Fibroblast of lung (primary cell): Measurements from ENCODE around the gene TMEM134. TPM values are rescaled to one million over a fixed set of nuclear protein-coding genes. Genes with fewer than 3 reads are reported as not detected.

ENCODE experiments used
- DNase-seq, 2 donors: peaks; one replicate each; pipeline versions ENCODE4 v3.0.0 to v3.0.0-alpha.2; 2010; ENCODE audit warnings: low read depth in 2 of 2
- H2AFZ ChIP-seq: 2 replicates; pipeline ENCODE4 v1.5.1; 2012; ENCODE audit warnings: low read length, control low read depth, inconsistent platforms
- H3K27ac ChIP-seq: 2 replicates; pipeline ENCODE4 v1.5.1; 2011; ENCODE audit warnings: low read length, control low read depth; ENCODE audit not compliant: insufficient read depth
- H3K27me3 ChIP-seq: 2 replicates; pipeline ENCODE4 v1.5.1; 2011; ENCODE audit warnings: mild to moderate bottlenecking, low read length; ENCODE audit not compliant: control insufficient read depth, insufficient read depth
- H3K36me3 ChIP-seq: 2 replicates; pipeline ENCODE4 v1.5.1; 2011; ENCODE audit warnings: low read length; ENCODE audit not compliant: control insufficient read depth, insufficient read depth
- H3K4me1 ChIP-seq: 2 replicates; pipeline ENCODE4 v1.5.1; 2011; ENCODE audit warnings: low read length; ENCODE audit not compliant: control insufficient read depth, insufficient read depth; ENCODE audit errors: extremely low read depth
- H3K4me2 ChIP-seq: 2 replicates; pipeline ENCODE4 v1.5.1; 2011; ENCODE audit warnings: low read length, control low read depth; ENCODE audit not compliant: insufficient read depth; ENCODE audit errors: extremely low read depth
- H3K4me3 ChIP-seq, 4 experiments: fragments of 200-600 bp in 1 of 4; sonication (generic) in 1 of 4; replicated peaks in 1 of 4; 2 replicates each; pipeline ENCODE4 v1.5.1; 2011 to 2016; ENCODE audit warnings: low read length in 4 of 4, low read depth in 3 of 4, mild to moderate bottlenecking in 3 of 4, control low read depth in 2 of 4, inconsistent platforms in 1 of 4, mixed read lengths in 1 of 4; ENCODE audit not compliant: insufficient read depth in 1 of 4; ENCODE audit errors: control extremely low read depth in 1 of 4
- H3K79me2 ChIP-seq: 2 replicates; pipeline ENCODE4 v1.5.1; 2012; ENCODE audit warnings: mild to moderate bottlenecking, low read length, inconsistent platforms; ENCODE audit not compliant: control insufficient read depth, insufficient read depth
- H3K9ac ChIP-seq: 2 replicates; pipeline ENCODE4 v1.5.1; 2011; ENCODE audit warnings: mild to moderate bottlenecking, low read length, control low read depth; ENCODE audit not compliant: insufficient read depth
- H3K9me3 ChIP-seq: 2 replicates; pipeline ENCODE4 v1.5.1; 2012; ENCODE audit warnings: low read depth, low read length; ENCODE audit not compliant: control insufficient read depth, insufficient read depth
- H4K20me1 ChIP-seq: 2 replicates; pipeline ENCODE4 v1.5.1; 2011; ENCODE audit warnings: low read length; ENCODE audit not compliant: control insufficient read depth, insufficient read depth; ENCODE audit errors: extremely low read depth
- CTCF ChIP-seq, 2 donors: IDR thresholded peaks in 1 of 2; conservative IDR thresholded peaks in 1 of 2; 1 replicate in 1 of 2; 2 replicates in 1 of 2; pipeline ENCODE4 v1.5.1; 2011 to 2012; ENCODE audit warnings: low read length in 2 of 2, control low read depth in 1 of 2, inconsistent platforms in 1 of 2, low read depth in 1 of 2, mild to moderate bottlenecking in 1 of 2
- EZH2 ChIP-seq: IDR thresholded peaks from 2 replicates; pipeline ENCODE4 v1.5.1; 2012; ENCODE audit warnings: low read length, control low read depth, mild to moderate bottlenecking; ENCODE audit errors: missing control alignments
- polyA plus RNA-seq, 2 donors: library from polyadenylated mRNA; depleted of rRNA in 1 of 2; stranded (reverse) in 1 of 2; unstranded in 1 of 2; fragments of >200 nt; gene quantifications; 2 replicates each; pipeline ENCODE4 v1.2.1, GENCODE V29; 2011 to 2012; ENCODE audit warnings: missing spikeins in 1 of 2
- total RNA-seq: library from RNA; depleted of rRNA; stranded (reverse); fragments of >200 nt; gene quantifications from 2 replicates; pipeline ENCODE4 v1.2.1, GENCODE V29; 2014

The TMEM134 gene
- total and polyA plus RNA-seq, 2 donors (not counting 1 experiment from before 2014, with no cell fraction given), result 11.2 to 22.0 TPM

DNA sequence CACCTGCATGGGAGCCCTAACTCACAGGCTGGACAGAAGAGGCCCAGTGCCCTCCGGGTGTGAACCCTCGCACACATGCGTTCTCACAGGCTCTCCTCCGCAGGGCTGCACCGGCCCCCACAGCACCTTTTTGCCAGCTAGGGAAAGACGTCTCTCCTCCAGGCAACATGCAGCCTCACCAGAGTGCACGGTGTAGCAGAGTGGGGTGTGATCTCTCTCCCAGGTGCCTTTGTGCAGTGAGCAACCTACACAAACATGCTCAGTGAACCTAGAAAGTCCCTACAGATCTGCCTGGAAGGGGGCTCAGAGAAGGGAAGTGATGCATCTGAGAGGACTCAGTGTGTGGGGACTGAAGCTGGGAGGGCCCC, 57.3 kb downstream of the TMEM134 start:
- no peak overlapping the region for H3K4me2 ChIP-seq
- TF ChIP-seq EZH2, result no peak
- TF ChIP-seq CTCF (conservative IDR thresholded peaks at IDR 0.05 in 1 of 2, IDR thresholded peaks at IDR 0.05 in 1 of 2; ENCODE audit: low read depth in 1 of 2, low read length in 2 of 2), result no peak
- H2AFZ ChIP-seq, result no peak overlapping the region
- no peak overlapping the region for H3K9ac ChIP-seq
- no peaks in the 10 kb centered on the region for H3K4me1 ChIP-seq
- H3K9me3 ChIP-seq, result no peaks in the 10 kb centered on the region
- H3K79me2 ChIP-seq, result no peaks in the 10 kb centered on the region
- no peak overlapping the region for H3K27ac ChIP-seq
- no peak overlapping the region for H3K4me3 ChIP-seq
- H4K20me1 ChIP-seq, result no peaks in the 10 kb centered on the region
- DNase-seq, result no peak
- peaks cover 33% of the 10 kb centered on the region for H3K27me3 ChIP-seq
- no peaks in the 10 kb centered on the region for H3K36me3 ChIP-seq

Other genes starting within 250 kb of the TMEM134 start
- 21.6 and 28.9 TPM in 2 replicates for gene GRK2, start 202.8 kb downstream of the TMEM134 start, total RNA-seq
- gene GRK2, start 202.8 kb downstream of the TMEM134 start, polyA plus RNA-seq, result 20.1 and 26.3 TPM in 2 replicates
- 31.8 and 45.4 TPM in 2 replicates for gene ANKRD13D, start 179.9 kb downstream of the TMEM134 start, total RNA-seq
- gene ANKRD13D, start 179.9 kb downstream of the TMEM134 start, polyA plus RNA-seq, result 11.5 and 12.9 TPM in 2 replicates
- gene SSH3, start 165.7 kb downstream of the TMEM134 start, total RNA-seq, result 11.3 and 15.7 TPM in 2 replicates
- gene SSH3, start 165.7 kb downstream of the TMEM134 start, polyA plus RNA-seq, result 6.9 and 7.5 TPM in 2 replicates
- 28.5 and 32.4 TPM in 2 replicates for gene POLD4, start 115.7 kb downstream of the TMEM134 start, total RNA-seq
- 33.3 and 36.3 TPM in 2 replicates for gene POLD4, start 115.7 kb downstream of the TMEM134 start, polyA plus RNA-seq
- gene CLCF1, start 95.7 kb downstream of the TMEM134 start, total RNA-seq, result 2.3 and 3.6 TPM in 2 replicates
- gene CLCF1, start 95.7 kb downstream of the TMEM134 start, polyA plus RNA-seq, result 6.0 and 6.5 TPM in 2 replicates
- gene RAD9A, start 77.3 kb downstream of the TMEM134 start, total RNA-seq, result 3.8 and 6.4 TPM in 2 replicates
- gene RAD9A, start 77.3 kb downstream of the TMEM134 start, polyA plus RNA-seq, result 3.5 and 5.9 TPM in 2 replicates
- gene PPP1CA, start 67.4 kb downstream of the TMEM134 start, total RNA-seq, result 90.7 and 104 TPM in 2 replicates
- gene PPP1CA, start 67.4 kb downstream of the TMEM134 start, polyA plus RNA-seq, result 135 and 218 TPM in 2 replicates
- gene TBC1D10C, start 65.2 kb downstream of the TMEM134 start, total RNA-seq, result not detected in 2 replicates
- 0.05 TPM in 1 of 2 replicates, not detected in the other for gene TBC1D10C, start 65.2 kb downstream of the TMEM134 start, polyA plus RNA-seq
- gene CARNS1, start 53.6 kb downstream of the TMEM134 start, total RNA-seq, result under 0.01 and 0.17 TPM in 2 replicates
- 0.02 and 0.05 TPM in 2 replicates for gene CARNS1, start 53.6 kb downstream of the TMEM134 start, polyA plus RNA-seq
- 26.2 and 30.6 TPM in 2 replicates for gene RPS6KB2, start 40.8 kb downstream of the TMEM134 start, total RNA-seq
- 29.0 and 34.0 TPM in 2 replicates for gene RPS6KB2, start 40.8 kb downstream of the TMEM134 start, polyA plus RNA-seq
- under 0.01 and 0.17 TPM in 2 replicates for gene PTPRCAP, start 31.6 kb downstream of the TMEM134 start, total RNA-seq
- gene PTPRCAP, start 31.6 kb downstream of the TMEM134 start, polyA plus RNA-seq, result 0.05 TPM in 1 of 2 replicates, not detected in the other
- 88.1 and 112 TPM in 2 replicates for gene CORO1B, start 25.8 kb downstream of the TMEM134 start, total RNA-seq
- 56.3 and 65.5 TPM in 2 replicates for gene CORO1B, start 25.8 kb downstream of the TMEM134 start, polyA plus RNA-seq
- gene GPR152, start 16.5 kb downstream of the TMEM134 start, total RNA-seq, result not detected in 2 replicates
- not detected in 2 replicates for gene GPR152, start 16.5 kb downstream of the TMEM134 start, polyA plus RNA-seq
- gene CABP4, start 13.9 kb downstream of the TMEM134 start, total RNA-seq, result not detected in 2 replicates
- not detected in 2 replicates for gene CABP4, start 13.9 kb downstream of the TMEM134 start, polyA plus RNA-seq
- gene AIP, start 13.8 kb upstream of the TMEM134 start, total RNA-seq, result 117 and 128 TPM in 2 replicates
- 52.3 and 53.7 TPM in 2 replicates for gene AIP, start 13.8 kb upstream of the TMEM134 start, polyA plus RNA-seq
- gene PITPNM1, start 36.1 kb upstream of the TMEM134 start, total RNA-seq, result 7.4 and 10.2 TPM in 2 replicates
- gene PITPNM1, start 36.1 kb upstream of the TMEM134 start, polyA plus RNA-seq, result 4.7 TPM in 2 replicates
- 6.4 and 7.8 TPM in 2 replicates for gene CDK2AP2, start 38.9 kb upstream of the TMEM134 start, total RNA-seq
- gene CDK2AP2, start 38.9 kb upstream of the TMEM134 start, polyA plus RNA-seq, result 19.0 and 30.9 TPM in 2 replicates
- not detected in 2 replicates for gene CABP2, start 54.2 kb upstream of the TMEM134 start, total RNA-seq
- not detected in 2 replicates for gene CABP2, start 54.2 kb upstream of the TMEM134 start, polyA plus RNA-seq
- 444 and 642 TPM in 2 replicates for gene GSTP1, start 114.6 kb upstream of the TMEM134 start, total RNA-seq
- 360 and 397 TPM in 2 replicates for gene GSTP1, start 114.6 kb upstream of the TMEM134 start, polyA plus RNA-seq
- 153 and 171 TPM in 2 replicates for gene NDUFV1, start 137.7 kb upstream of the TMEM134 start, total RNA-seq
- 64.9 and 77.5 TPM in 2 replicates for gene NDUFV1, start 137.7 kb upstream of the TMEM134 start, polyA plus RNA-seq
- 4.1 and 5.0 TPM in 2 replicates for gene NUDT8, start 160.7 kb upstream of the TMEM134 start, total RNA-seq
- gene NUDT8, start 160.7 kb upstream of the TMEM134 start, polyA plus RNA-seq, result 0.90 and 1.6 TPM in 2 replicates
- gene TBX10, start 170.5 kb upstream of the TMEM134 start, total RNA-seq, result not detected in 2 replicates
- not detected in 2 replicates for gene TBX10, start 170.5 kb upstream of the TMEM134 start, polyA plus RNA-seq
- not detected in 2 replicates for gene ACY3, start 181.5 kb upstream of the TMEM134 start, total RNA-seq
- 0.07 TPM in 1 of 2 replicates, not detected in the other for gene ACY3, start 181.5 kb upstream of the TMEM134 start, polyA plus RNA-seq
- gene ALDH3B2, start 205.4 kb upstream of the TMEM134 start, total RNA-seq, result not detected in 2 replicates
- gene ALDH3B2, start 205.4 kb upstream of the TMEM134 start, polyA plus RNA-seq, result not detected in 2 replicates